ENCODE results near the gene SELL. TPM values are rescaled to one million over a fixed set of nuclear protein-coding genes. Genes with fewer than 3 reads are reported as not detected.

SELL gene
- polyA plus RNA-seq, 1 of the 3 experiments (the other 2 are of a cell fraction), result 0.58 TPM

DNA sequence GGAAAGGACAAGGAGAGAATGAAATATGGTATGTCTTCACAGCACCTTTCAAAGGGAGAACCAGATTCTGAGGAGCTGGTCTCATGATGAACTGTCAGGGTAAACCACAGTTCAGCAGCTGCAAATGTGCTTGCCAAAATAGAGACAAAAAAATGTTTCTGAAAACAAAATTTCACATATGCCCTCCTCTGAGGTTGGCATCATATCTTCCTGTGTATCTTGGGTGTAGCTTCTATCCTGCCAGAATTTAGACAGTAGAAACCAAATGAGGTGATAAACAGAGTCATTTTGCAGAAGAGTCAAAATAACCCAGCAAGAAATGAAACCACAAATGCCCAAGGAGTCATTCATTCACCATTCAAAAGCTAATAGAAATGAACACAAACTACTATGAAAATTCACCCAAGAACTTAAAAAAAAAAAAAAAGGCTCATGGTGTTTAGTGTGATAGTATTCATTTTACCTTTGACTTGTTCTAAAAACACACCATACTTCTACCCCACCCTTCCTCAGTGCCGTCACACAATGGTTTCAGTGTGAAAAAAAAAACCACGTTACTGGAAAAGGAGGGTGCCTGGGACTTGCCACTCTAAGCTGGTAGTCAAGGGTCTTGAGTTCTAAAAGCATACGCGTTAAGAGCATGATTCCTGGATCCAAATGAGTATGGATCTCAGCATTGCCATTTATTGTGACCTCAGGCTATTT is 18.5 kb downstream of the SELL start:
- Histone ChIP-seq H3K36me3 (replicated peaks in 1 of 2; ENCODE audit: control insufficient read depth in 1 of 2, insufficient read depth in 2 of 2, low read length in 1 of 2) (no peaks in the 10 kb centered on the region), H3K27me3 (ENCODE audit: insufficient read depth) (no peaks in the 10 kb centered on the region), H3K9me2 (no peaks in the 10 kb centered on the region), H3F3A (replicated peaks; ENCODE audit: insufficient read depth) (no peaks in the 10 kb centered on the region), H3K4me1 (ENCODE audit: control insufficient read depth in 1 of 2, insufficient read depth in 2 of 2, low read depth in 1 of 2, low read length in 1 of 2) (no peaks in the 10 kb centered on the region), H3K4me3 (ENCODE audit: low read depth in 2 of 2, low read length in 1 of 2) (no peak overlapping the region), H3K79me2 (ENCODE audit: insufficient read depth) (no peaks in the 10 kb centered on the region), H3K27ac (ENCODE audit: low read depth in 2 of 2, low read length in 1 of 2) (no peak overlapping the region), H3K4me2 (no peak overlapping the region), H4K20me1 (ENCODE audit: insufficient read depth) (no peaks in the 10 kb centered on the region), H3K9me3 (no peaks in the 10 kb centered on the region), H2AFZ (ENCODE audit: low read depth) (no peak overlapping the region), H3K9ac (no peak overlapping the region)
- ChIA-PET POLR2A (no interaction called here), CTCF (interaction anchor here (0.9 to 1.2 kb wide), 2 partner anchors 19 to 83 kb away, joined by 3 read pairs; no protein-coding TSS in a partner anchor)
- WGBS (ENCODE audit: low lambda C conversion rate), result 32% methylated on average over 4 of the region's 4 CpGs
- TF ChIP-seq RXRA (IDR thresholded peaks at IDR 0.05; ENCODE audit: borderline replicate concordance, low read depth), result no peak
- no peak for TF ChIP-seq RCOR1 (IDR thresholded peaks at IDR 0.05; ENCODE audit: low read length)
- no peak for TF ChIP-seq YY1 (IDR thresholded peaks at IDR 0.05; ENCODE audit: low read depth)
- TF ChIP-seq, protein P1, sequence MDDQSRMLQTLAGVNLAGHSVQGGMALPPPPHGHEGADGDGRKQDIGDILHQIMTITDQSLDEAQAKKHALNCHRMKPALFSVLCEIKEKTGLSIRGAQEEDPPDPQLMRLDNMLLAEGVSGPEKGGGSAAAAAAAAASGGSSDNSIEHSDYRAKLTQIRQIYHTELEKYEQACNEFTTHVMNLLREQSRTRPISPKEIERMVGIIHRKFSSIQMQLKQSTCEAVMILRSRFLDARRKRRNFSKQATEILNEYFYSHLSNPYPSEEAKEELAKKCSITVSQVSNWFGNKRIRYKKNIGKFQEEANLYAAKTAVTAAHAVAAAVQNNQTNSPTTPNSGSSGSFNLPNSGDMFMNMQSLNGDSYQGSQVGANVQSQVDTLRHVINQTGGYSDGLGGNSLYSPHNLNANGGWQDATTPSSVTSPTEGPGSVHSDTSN (IDR thresholded peaks at IDR 0.05), result no peak
- TF ChIP-seq GABPA (IDR thresholded peaks at IDR 0.05; ENCODE audit: low read depth), result no peak
- TF ChIP-seq, protein P2, sequence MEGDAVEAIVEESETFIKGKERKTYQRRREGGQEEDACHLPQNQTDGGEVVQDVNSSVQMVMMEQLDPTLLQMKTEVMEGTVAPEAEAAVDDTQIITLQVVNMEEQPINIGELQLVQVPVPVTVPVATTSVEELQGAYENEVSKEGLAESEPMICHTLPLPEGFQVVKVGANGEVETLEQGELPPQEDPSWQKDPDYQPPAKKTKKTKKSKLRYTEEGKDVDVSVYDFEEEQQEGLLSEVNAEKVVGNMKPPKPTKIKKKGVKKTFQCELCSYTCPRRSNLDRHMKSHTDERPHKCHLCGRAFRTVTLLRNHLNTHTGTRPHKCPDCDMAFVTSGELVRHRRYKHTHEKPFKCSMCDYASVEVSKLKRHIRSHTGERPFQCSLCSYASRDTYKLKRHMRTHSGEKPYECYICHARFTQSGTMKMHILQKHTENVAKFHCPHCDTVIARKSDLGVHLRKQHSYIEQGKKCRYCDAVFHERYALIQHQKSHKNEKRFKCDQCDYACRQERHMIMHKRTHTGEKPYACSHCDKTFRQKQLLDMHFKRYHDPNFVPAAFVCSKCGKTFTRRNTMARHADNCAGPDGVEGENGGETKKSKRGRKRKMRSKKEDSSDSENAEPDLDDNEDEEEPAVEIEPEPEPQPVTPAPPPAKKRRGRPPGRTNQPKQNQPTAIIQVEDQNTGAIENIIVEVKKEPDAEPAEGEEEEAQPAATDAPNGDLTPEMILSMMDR (IDR thresholded peaks at IDR 0.05), result no peak
- TF ChIP-seq, protein P3, sequence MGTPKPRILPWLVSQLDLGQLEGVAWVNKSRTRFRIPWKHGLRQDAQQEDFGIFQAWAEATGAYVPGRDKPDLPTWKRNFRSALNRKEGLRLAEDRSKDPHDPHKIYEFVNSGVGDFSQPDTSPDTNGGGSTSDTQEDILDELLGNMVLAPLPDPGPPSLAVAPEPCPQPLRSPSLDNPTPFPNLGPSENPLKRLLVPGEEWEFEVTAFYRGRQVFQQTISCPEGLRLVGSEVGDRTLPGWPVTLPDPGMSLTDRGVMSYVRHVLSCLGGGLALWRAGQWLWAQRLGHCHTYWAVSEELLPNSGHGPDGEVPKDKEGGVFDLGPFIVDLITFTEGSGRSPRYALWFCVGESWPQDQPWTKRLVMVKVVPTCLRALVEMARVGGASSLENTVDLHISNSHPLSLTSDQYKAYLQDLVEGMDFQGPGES (IDR thresholded peaks at IDR 0.05; ENCODE audit: low read depth, low read length), result no peak
- TF ChIP-seq FOXJ3 (CRISPR knock-in tag; IDR thresholded peaks at IDR 0.05), result no peak
- TF ChIP-seq, protein P4, sequence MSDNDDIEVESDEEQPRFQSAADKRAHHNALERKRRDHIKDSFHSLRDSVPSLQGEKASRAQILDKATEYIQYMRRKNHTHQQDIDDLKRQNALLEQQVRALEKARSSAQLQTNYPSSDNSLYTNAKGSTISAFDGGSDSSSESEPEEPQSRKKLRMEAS (IDR thresholded peaks at IDR 0.05; ENCODE audit: low read depth), result no peak
- no peak for TF ChIP-seq FOXM1 (IDR thresholded peaks at IDR 0.05; ENCODE audit: low read depth)
- TF ChIP-seq RAD21 (IDR thresholded peaks at IDR 0.05; ENCODE audit: low read length), result no peak
- no peak for TF ChIP-seq TAF1 (IDR thresholded peaks at IDR 0.05; ENCODE audit: borderline replicate concordance, low read depth, low read length)
- TF ChIP-seq NFIC (IDR thresholded peaks at IDR 0.05; ENCODE audit: borderline replicate concordance), result no peak
- no peak for DNase-seq

DNA sequence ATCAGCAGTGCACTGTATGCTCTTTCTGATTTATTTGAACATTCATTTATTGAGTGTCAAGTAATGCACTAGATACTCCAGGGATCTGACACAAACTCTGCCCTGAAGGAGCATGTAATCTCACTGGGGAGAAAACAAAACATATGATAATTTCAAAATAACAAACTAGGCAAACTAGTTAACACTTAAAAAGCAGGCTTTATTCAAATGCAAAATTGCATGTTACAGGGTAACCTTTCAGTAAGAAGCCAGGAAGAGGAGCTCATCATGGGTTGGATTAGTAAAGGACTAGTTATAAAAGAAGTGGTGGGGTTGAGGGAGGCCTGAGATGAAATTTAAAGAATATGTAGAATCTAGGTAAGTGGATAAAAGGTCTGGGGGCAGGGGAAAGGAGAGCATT is 20.9 kb downstream of the SELL start:
- H3K4me1 ChIP-seq (ENCODE audit: control insufficient read depth in 1 of 2, insufficient read depth in 2 of 2, low read depth in 1 of 2, low read length in 1 of 2), result no peaks in the 10 kb centered on the region
- no peak for TF ChIP-seq NRF1 (IDR thresholded peaks at IDR 0.05; ENCODE audit: low read depth, low read length)
- no peak for TF ChIP-seq JUND (IDR thresholded peaks at IDR 0.05)
- TF ChIP-seq, protein P3 (IDR thresholded peaks at IDR 0.05; ENCODE audit: low read depth, low read length), result no peak
- no peak for TF ChIP-seq RXRA (IDR thresholded peaks at IDR 0.05; ENCODE audit: borderline replicate concordance, low read depth)
- TF ChIP-seq GABPA (IDR thresholded peaks at IDR 0.05; ENCODE audit: low read depth), result no peak
- no peak for TF ChIP-seq FOXM1 (IDR thresholded peaks at IDR 0.05; ENCODE audit: low read depth)
- no peak for TF ChIP-seq ELF1 (IDR thresholded peaks at IDR 0.05)
- TF ChIP-seq, protein P5, sequence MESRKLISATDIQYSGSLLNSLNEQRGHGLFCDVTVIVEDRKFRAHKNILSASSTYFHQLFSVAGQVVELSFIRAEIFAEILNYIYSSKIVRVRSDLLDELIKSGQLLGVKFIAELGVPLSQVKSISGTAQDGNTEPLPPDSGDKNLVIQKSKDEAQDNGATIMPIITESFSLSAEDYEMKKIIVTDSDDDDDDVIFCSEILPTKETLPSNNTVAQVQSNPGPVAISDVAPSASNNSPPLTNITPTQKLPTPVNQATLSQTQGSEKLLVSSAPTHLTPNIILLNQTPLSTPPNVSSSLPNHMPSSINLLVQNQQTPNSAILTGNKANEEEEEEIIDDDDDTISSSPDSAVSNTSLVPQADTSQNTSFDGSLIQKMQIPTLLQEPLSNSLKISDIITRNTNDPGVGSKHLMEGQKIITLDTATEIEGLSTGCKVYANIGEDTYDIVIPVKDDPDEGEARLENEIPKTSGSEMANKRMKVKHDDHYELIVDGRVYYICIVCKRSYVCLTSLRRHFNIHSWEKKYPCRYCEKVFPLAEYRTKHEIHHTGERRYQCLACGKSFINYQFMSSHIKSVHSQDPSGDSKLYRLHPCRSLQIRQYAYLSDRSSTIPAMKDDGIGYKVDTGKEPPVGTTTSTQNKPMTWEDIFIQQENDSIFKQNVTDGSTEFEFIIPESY (IDR thresholded peaks at IDR 0.05; ENCODE audit: borderline replicate concordance, low read depth), result no peak
- TF ChIP-seq MXI1 (IDR thresholded peaks at IDR 0.05; ENCODE audit: low read depth, low read length), result no peak
- no peak for TF ChIP-seq SMC3 (IDR thresholded peaks at IDR 0.05; ENCODE audit: low read depth, low read length)

More for the DNA sequence above, 20.9 kb downstream of the SELL start:
- Histone ChIP-seq H3K79me2 (ENCODE audit: insufficient read depth) (no peaks in the 10 kb centered on the region), H3K36me3 (replicated peaks in 1 of 2; ENCODE audit: control insufficient read depth in 1 of 2, insufficient read depth in 2 of 2, low read length in 1 of 2) (no peaks in the 10 kb centered on the region), H2AFZ (ENCODE audit: low read depth) (no peak overlapping the region), H4K20me1 (ENCODE audit: insufficient read depth) (no peaks in the 10 kb centered on the region), H3K27me3 (ENCODE audit: insufficient read depth) (no peaks in the 10 kb centered on the region), H3F3A (replicated peaks; ENCODE audit: insufficient read depth) (no peaks in the 10 kb centered on the region), H3K9me3 (no peaks in the 10 kb centered on the region), H3K27ac (ENCODE audit: low read depth in 2 of 2, low read length in 1 of 2) (no peak overlapping the region), H3K4me2 (no peak overlapping the region), H3K4me3 (ENCODE audit: low read depth in 2 of 2, low read length in 1 of 2) (no peak overlapping the region), H3K9ac (no peak overlapping the region), H3K9me2 (no peaks in the 10 kb centered on the region)
- ChIA-PET CTCF (interaction anchor here (0.6 to 1.1 kb wide), 2 partner anchors 22 to 1715 kb away, joined by 3 to 4 read pairs; no protein-coding TSS in a partner anchor), POLR2A (no interaction called here)
- no peak for DNase-seq
